HCT116 (cell line): ENCODE data around the gene METTL25B. TPM values are rescaled to one million over a fixed set of nuclear protein-coding genes. Genes with fewer than 3 reads are reported as not detected.

Experiments used
- ATAC-seq: fragments of 200-7000 bp; cut with Tn5 transposase; 2 replicates; pipeline ENCODE4 v1.9.1; 2020; ENCODE audit warnings: mild to moderate bottlenecking, moderate library complexity
- BruUV-seq: library from RNA; stranded (reverse); fragments of 400-500 nt; replicated peaks from 2 replicates; lab custom pipeline; 2021; lab: Mats Ljungman, UMichigan
- CTCF ChIA-PET: fragments of 300-600 bp; sonication (Branson Sonifier 250); formaldehyde crosslinking; loops from one replicate; lab custom pipeline; 2021; ENCODE audit warnings: antibody characterized with exemption; lab: Charles Lee
- POLR2A ChIA-PET: fragments of 300-600, 350-600 bp; sonication (Branson Sonifier 250); formaldehyde crosslinking; loops from one replicate; lab custom pipeline; 2021; ENCODE audit warnings: antibody characterized with exemption; lab: Charles Lee
- RAD21 ChIA-PET, 2 experiments: fragments of 300-600 bp; sonication (Branson Sonifier 250); formaldehyde crosslinking; loops; one replicate each; lab custom pipeline; 2023; ENCODE audit warnings: low total read pairs in 2 of 2; ENCODE audit not compliant: uncharacterized antibody in 2 of 2, unreplicated experiment in 2 of 2, low non-redundant PET in 1 of 2; lab: Charles Lee
- DNase-seq: peaks from one replicate; pipeline ENCODE4 v3.0.0-alpha.2; 2010; ENCODE audit warnings: low read depth, low spot score
- H2AFZ ChIP-seq: fragments of 200-600 bp; shearing (Covaris generic), sonication (generic); 2 replicates; pipeline ENCODE4 v1.6.1; 2017; ENCODE audit warnings: low read depth, mixed run types, mixed read lengths, antibody characterized with exemption, low read length; ENCODE audit not compliant: poor library complexity, severe bottlenecking
- H3K27ac ChIP-seq: 2 replicates; pipeline ENCODE4 v1.5.1; 2012; ENCODE audit warnings: low read depth, low read length
- H3K27me3 ChIP-seq: fragments of 200-600 bp; sonication (generic); 2 replicates; pipeline ENCODE4 v1.6.1; 2016; ENCODE audit warnings: mixed run types, low read length, mixed read lengths; ENCODE audit not compliant: insufficient read depth
- H3K36me3 ChIP-seq, 2 experiments: fragments of 200-500 bp in 1 of 2; fragments of 200-600 bp in 1 of 2; sonication (Bioruptor generic) in 1 of 2; sonication (generic) in 1 of 2; 2 replicates each; pipeline versions ENCODE4 v1.5.1 to v1.6.1; 2014 to 2016; ENCODE audit warnings: low read length in 2 of 2, inconsistent platforms in 1 of 2, mixed read lengths in 1 of 2, mixed run types in 1 of 2; ENCODE audit not compliant: insufficient read depth in 2 of 2, control insufficient read depth in 1 of 2
- H3K4me1 ChIP-seq, 2 experiments: fragments of 200-600 bp in 1 of 2; sonication (generic) in 1 of 2; 2 replicates each; pipeline versions ENCODE4 v1.5.1 to v1.6.1; 2012 to 2017; ENCODE audit warnings: low read length in 2 of 2, inconsistent platforms in 1 of 2, mild to moderate bottlenecking in 1 of 2, mixed read lengths in 1 of 2, mixed run types in 1 of 2, moderate library complexity in 1 of 2; ENCODE audit not compliant: insufficient read depth in 2 of 2, control insufficient read depth in 1 of 2
- H3K4me2 ChIP-seq: fragments of 200-600 bp; sonication (generic); 2 replicates; pipeline ENCODE4 v1.6.1; 2017; ENCODE audit warnings: mixed run types, low read length, mixed read lengths
- H3K4me3 ChIP-seq, 2 experiments: fragments of 200-600 bp in 1 of 2; sonication (generic) in 1 of 2; replicated peaks in 1 of 2; 2 replicates each; pipeline ENCODE4 v1.5.1; 2011 to 2016; ENCODE audit warnings: low read length in 2 of 2, control low read depth in 1 of 2, low read depth in 1 of 2, mild to moderate bottlenecking in 1 of 2, mixed read lengths in 1 of 2, mixed run types in 1 of 2
- H3K79me2 ChIP-seq: fragments of 200-600 bp; sonication (generic); 2 replicates; pipeline ENCODE4 v1.6.1; 2017; ENCODE audit warnings: mild to moderate bottlenecking, mixed run types, low read length, moderate library complexity, mixed read lengths; ENCODE audit not compliant: insufficient read depth
- H3K9ac ChIP-seq: fragments of 200-600 bp; sonication (generic); 2 replicates; pipeline ENCODE4 v1.6.1; 2016; ENCODE audit warnings: low read length, mixed read lengths
- H3K9me2 ChIP-seq: fragments of 200-600 bp; sonication (generic), shearing (Covaris generic); 2 replicates; pipeline ENCODE4 v1.6.1; 2017; ENCODE audit warnings: mixed run types, mild to moderate bottlenecking, moderate library complexity; ENCODE audit not compliant: insufficient read depth
- H3K9me3 ChIP-seq, 2 experiments: fragments of 200-500 bp in 1 of 2; fragments of 200-600 bp in 1 of 2; sonication (Bioruptor generic) in 1 of 2; sonication (generic) in 1 of 2; 2 replicates each; pipeline ENCODE4 v1.6.1; 2014 to 2017; ENCODE audit warnings: low read length in 2 of 2, mixed read lengths in 2 of 2, inconsistent platforms in 1 of 2, low read depth in 1 of 2, mild to moderate bottlenecking in 1 of 2, mixed run types in 1 of 2, moderate library complexity in 1 of 2; ENCODE audit not compliant: control insufficient read depth in 1 of 2, insufficient read depth in 1 of 2
- H4K20me1 ChIP-seq: fragments of 200-600 bp; sonication (generic), shearing (Covaris generic); 2 replicates; pipeline ENCODE4 v1.6.1; 2017; ENCODE audit warnings: mixed run types, mild to moderate bottlenecking, moderate library complexity; ENCODE audit not compliant: insufficient read depth
- ATF3 ChIP-seq: IDR thresholded peaks from 2 replicates; pipeline ENCODE4 v1.6.1; 2012
- CBX3 ChIP-seq: IDR thresholded peaks from 2 replicates; pipeline ENCODE4 v1.6.1; 2012; ENCODE audit warnings: low read depth
- CEBPB ChIP-seq: IDR thresholded peaks from 2 replicates; pipeline ENCODE4 v1.6.1; 2012; ENCODE audit warnings: low read depth
- EZH2 ChIP-seq: fragments of 200-600 bp; sonication (generic); IDR thresholded peaks from 2 replicates; pipeline ENCODE4 v1.6.1; 2017; ENCODE audit warnings: antibody characterized with exemption, mixed run types
- EZH2phosphoT487 ChIP-seq: fragments of 200-600 bp; IDR thresholded peaks from 2 replicates; pipeline ENCODE4 v1.6.1; 2018; ENCODE audit warnings: antibody characterized with exemption, borderline replicate concordance
- FOSL1 ChIP-seq: IDR thresholded peaks from 2 replicates; pipeline ENCODE4 v1.6.1; 2012; ENCODE audit warnings: low read depth
- JUND ChIP-seq: IDR thresholded peaks from 2 replicates; pipeline ENCODE4 v1.6.1; 2012
- POLR2A ChIP-seq: IDR thresholded peaks from 2 replicates; pipeline ENCODE4 v1.7.0; 2011; ENCODE audit warnings: borderline replicate concordance; ENCODE audit not compliant: insufficient read depth, insufficient read length; ENCODE audit errors: extremely low read depth
- POLR2AphosphoS5 ChIP-seq: IDR thresholded peaks from 2 replicates; pipeline ENCODE4 v1.6.1; 2011; ENCODE audit warnings: mild to moderate bottlenecking, low read depth, low read length, moderate library complexity
- RAD21 ChIP-seq: IDR thresholded peaks from 2 replicates; pipeline ENCODE4 v1.6.1; 2012; ENCODE audit warnings: low read depth, mild to moderate bottlenecking
- SIN3A ChIP-seq: IDR thresholded peaks from 2 replicates; pipeline ENCODE4 v1.6.1; 2012; ENCODE audit warnings: low read depth
- SP1 ChIP-seq: IDR thresholded peaks from 2 replicates; pipeline ENCODE4 v1.6.1; 2012; ENCODE audit warnings: low read depth
- SRF ChIP-seq: IDR thresholded peaks from 2 replicates; pipeline ENCODE4 v1.6.1; 2012; ENCODE audit warnings: low read depth
- YY1 ChIP-seq: IDR thresholded peaks from 2 replicates; pipeline ENCODE4 v1.6.1; 2011; ENCODE audit warnings: low read length, low read depth, moderate library complexity, mild to moderate bottlenecking; ENCODE audit not compliant: insufficient replicate concordance; ENCODE audit errors: extremely low read depth
- ZBTB33 ChIP-seq: IDR thresholded peaks from 2 replicates; pipeline ENCODE4 v1.6.1; 2011; ENCODE audit warnings: mild to moderate bottlenecking, low read length, moderate library complexity; ENCODE audit not compliant: insufficient replicate concordance; ENCODE audit errors: extremely low read depth
- ZFX ChIP-seq: fragments of 450-650 bp; IDR thresholded peaks from 2 replicates; pipeline ENCODE4 v1.6.1; 2017
- ZNF274 ChIP-seq: fragments of 200-500 bp; sonication (Bioruptor generic); IDR thresholded peaks from 2 replicates; pipeline ENCODE4 v1.6.1; 2014; ENCODE audit warnings: mild to moderate bottlenecking, low read depth, low read length, inconsistent platforms
- intact Hi-C: fragments of 100-400 bp; cut with micrococcal nuclease; formaldehyde crosslinking; loops from 2 replicates; pipeline ENCODE4 v1.10.0; 2022
- total RNA-seq: library from RNA; stranded (reverse); gene quantifications from one replicate; pipeline ENCODE4 v1.2.1, GENCODE V29; 2021; ENCODE audit not compliant: unreplicated experiment
- TF ChIP-seq, protein P1 (sequence below): IDR thresholded peaks from 2 replicates; pipeline ENCODE4 v1.6.1; 2012; ENCODE audit warnings: low read depth
- TF ChIP-seq, protein P2 (sequence below), 3 experiments: fragments of 200-600 bp in 1 of 3; sonication (generic) in 1 of 3; IDR thresholded peaks in 2 of 3; conservative IDR thresholded peaks in 1 of 3; 2 replicates each; pipeline ENCODE4 v1.5.1; 2012 to 2017; ENCODE audit warnings: low read depth in 2 of 3, low read length in 2 of 3, antibody characterized with exemption in 1 of 3, borderline replicate concordance in 1 of 3, control low read depth in 1 of 3, mild to moderate bottlenecking in 1 of 3, mixed read lengths in 1 of 3, mixed run types in 1 of 3, moderate library complexity in 1 of 3; ENCODE audit not compliant: insufficient read depth in 1 of 3
- TF ChIP-seq, protein P3 (sequence below): IDR thresholded peaks from 2 replicates; pipeline ENCODE4 v1.6.1; 2012

Gene METTL25B
- total RNA-seq, 1 experiment from 2014 or later = 36.5 TPM

DNA sequence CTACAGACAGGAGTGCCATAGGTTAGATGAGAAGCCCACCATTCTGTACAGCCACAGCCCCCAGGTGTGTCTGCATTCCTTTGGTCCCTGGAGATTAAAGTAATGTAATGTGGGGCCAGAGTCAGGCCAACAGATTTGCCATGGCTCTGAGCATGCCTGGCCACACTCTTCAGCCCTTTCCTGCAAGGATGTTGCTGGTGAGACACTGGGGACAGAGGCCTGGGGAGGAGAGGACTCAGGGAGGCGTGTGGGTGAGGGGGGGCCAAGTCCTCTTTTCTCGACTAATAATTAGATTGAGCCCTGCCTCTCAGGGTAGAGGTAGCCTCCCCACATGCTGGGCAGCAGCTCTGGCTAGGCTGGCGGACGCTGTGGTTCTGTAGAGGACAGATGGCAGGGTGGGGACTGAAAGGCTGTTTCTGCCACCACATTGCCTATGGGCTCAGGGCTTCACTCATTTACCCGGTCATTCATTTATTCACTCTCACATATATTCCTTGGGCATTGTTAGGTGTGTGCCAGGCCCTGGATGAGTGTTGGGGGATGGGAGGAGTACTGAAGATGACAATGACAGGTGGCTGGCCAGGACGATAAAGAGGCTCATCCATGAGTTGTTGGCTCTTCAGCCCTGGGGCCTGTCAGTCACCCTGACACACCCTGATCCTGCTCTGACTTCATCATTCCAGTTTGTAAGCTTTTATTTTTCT, 32.0 kb downstream of the METTL25B start:
- no peak for TF ChIP-seq SIN3A
- no peak for TF ChIP-seq JUND
- TF ChIP-seq ATF3 = no peak
- TF ChIP-seq ZFX = no peak
- TF ChIP-seq, protein P1, sequence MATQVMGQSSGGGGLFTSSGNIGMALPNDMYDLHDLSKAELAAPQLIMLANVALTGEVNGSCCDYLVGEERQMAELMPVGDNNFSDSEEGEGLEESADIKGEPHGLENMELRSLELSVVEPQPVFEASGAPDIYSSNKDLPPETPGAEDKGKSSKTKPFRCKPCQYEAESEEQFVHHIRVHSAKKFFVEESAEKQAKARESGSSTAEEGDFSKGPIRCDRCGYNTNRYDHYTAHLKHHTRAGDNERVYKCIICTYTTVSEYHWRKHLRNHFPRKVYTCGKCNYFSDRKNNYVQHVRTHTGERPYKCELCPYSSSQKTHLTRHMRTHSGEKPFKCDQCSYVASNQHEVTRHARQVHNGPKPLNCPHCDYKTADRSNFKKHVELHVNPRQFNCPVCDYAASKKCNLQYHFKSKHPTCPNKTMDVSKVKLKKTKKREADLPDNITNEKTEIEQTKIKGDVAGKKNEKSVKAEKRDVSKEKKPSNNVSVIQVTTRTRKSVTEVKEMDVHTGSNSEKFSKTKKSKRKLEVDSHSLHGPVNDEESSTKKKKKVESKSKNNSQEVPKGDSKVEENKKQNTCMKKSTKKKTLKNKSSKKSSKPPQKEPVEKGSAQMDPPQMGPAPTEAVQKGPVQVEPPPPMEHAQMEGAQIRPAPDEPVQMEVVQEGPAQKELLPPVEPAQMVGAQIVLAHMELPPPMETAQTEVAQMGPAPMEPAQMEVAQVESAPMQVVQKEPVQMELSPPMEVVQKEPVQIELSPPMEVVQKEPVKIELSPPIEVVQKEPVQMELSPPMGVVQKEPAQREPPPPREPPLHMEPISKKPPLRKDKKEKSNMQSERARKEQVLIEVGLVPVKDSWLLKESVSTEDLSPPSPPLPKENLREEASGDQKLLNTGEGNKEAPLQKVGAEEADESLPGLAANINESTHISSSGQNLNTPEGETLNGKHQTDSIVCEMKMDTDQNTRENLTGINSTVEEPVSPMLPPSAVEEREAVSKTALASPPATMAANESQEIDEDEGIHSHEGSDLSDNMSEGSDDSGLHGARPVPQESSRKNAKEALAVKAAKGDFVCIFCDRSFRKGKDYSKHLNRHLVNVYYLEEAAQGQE = no peak
- no peak for TF ChIP-seq SP1
- no peak for TF ChIP-seq POLR2AphosphoS5
- no peak for TF ChIP-seq CEBPB
- TF ChIP-seq EZH2phosphoT487 = no peak
- no peak for TF ChIP-seq RAD21
- no peak for TF ChIP-seq CBX3
- no peak for TF ChIP-seq SRF
- TF ChIP-seq, protein P2, sequence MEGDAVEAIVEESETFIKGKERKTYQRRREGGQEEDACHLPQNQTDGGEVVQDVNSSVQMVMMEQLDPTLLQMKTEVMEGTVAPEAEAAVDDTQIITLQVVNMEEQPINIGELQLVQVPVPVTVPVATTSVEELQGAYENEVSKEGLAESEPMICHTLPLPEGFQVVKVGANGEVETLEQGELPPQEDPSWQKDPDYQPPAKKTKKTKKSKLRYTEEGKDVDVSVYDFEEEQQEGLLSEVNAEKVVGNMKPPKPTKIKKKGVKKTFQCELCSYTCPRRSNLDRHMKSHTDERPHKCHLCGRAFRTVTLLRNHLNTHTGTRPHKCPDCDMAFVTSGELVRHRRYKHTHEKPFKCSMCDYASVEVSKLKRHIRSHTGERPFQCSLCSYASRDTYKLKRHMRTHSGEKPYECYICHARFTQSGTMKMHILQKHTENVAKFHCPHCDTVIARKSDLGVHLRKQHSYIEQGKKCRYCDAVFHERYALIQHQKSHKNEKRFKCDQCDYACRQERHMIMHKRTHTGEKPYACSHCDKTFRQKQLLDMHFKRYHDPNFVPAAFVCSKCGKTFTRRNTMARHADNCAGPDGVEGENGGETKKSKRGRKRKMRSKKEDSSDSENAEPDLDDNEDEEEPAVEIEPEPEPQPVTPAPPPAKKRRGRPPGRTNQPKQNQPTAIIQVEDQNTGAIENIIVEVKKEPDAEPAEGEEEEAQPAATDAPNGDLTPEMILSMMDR (IDR thresholded peaks at IDR 0.05 in 2 of 3, conservative IDR thresholded peaks at IDR 0.05 in 1 of 3; ENCODE audit: borderline replicate concordance in 1 of 3, insufficient read depth in 1 of 3, low read depth in 2 of 3, low read length in 2 of 3) = no peak
- no peak for TF ChIP-seq ZBTB33
- no peak for TF ChIP-seq ZNF274
- TF ChIP-seq FOSL1 = no peak
- TF ChIP-seq EZH2 = no peak
- TF ChIP-seq YY1 = no peak
- TF ChIP-seq, protein P3, sequence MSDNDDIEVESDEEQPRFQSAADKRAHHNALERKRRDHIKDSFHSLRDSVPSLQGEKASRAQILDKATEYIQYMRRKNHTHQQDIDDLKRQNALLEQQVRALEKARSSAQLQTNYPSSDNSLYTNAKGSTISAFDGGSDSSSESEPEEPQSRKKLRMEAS = no peak
- no peak for TF ChIP-seq POLR2A

More for the DNA sequence above, 32.0 kb downstream of the METTL25B start:
- POLR2A ChIA-PET = no interaction called here
- Histone ChIP-seq H3K36me3 (no peaks in the 10 kb centered on the region), H3K9me3 (no peaks in the 10 kb centered on the region), H3K9ac (no peak overlapping the region), H3K9me2 (no peaks in the 10 kb centered on the region), H3K27ac (no peak overlapping the region), H3K27me3 (no peaks in the 10 kb centered on the region), H3K4me3 (no peak overlapping the region), H3K4me1 (peaks cover 3 to 7% of the 10 kb centered on the region in 2 experiments; a peak in 2 of 4 replicates), H2AFZ (no peak overlapping the region), H3K4me2 (no peak overlapping the region), H4K20me1 (no peaks in the 10 kb centered on the region), H3K79me2 (0 out of 2 replicates have a peak, but pooled peaks cover 3% of the 10 kb centered on the region)
- CTCF ChIA-PET = no interaction called here
- RAD21 ChIA-PET = no interaction called here
- ATAC-seq (0 out of 2 replicates have a peak, but pooled peaks have one; percentile 23), DNase-seq (no peak)
- intact Hi-C loops = no loop called here
- BruUV-seq = no TSS peak
